NCI-H524 (cell line): ENCODE data around the gene ZNF37A.
"Not testable (repeated sequence)": the region's sequence is repeated elsewhere in the genome, so short reads cannot be mapped to it uniquely, and the experiment has no call there.

ENCODE experiments used
- DNase-seq, 2 experiments: peaks; one replicate each; lab custom pipeline; 2025; lab: John Stamatoyannopoulos, UW

ZNF37A gene

GRCh38 chr10:38094158-38094926 is at the start of gene ZNF37A:
ZNF37A (plus strand) TSS chr10:38094337; CDS start chr10:38096618, 2,281 bp downstream.
- peak; percentile 68 to 86 for DNase-seq

DNA sequence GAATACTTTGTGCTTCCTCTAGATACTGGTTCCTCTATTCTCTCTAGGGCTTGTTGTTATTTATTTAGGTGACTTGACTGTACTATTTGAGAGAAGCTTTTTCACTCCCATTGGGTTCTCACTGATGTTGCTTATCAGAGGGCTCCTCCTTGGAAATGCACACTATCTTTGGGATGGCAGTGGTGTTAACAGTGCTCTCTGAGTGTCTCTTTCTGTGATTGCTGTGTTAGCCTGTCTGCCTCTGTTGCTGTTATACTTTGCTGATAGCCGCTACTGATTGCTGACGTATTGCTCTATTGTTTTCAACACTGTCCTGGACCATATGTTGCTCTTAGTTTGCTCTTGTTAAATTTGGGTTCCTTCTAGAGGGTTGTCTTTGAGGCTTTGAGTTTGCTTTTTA is 49.0 kb upstream of the ZNF37A start:
- no peak for DNase-seq

GRCh38 chr10:38047666-38048065 is 46.5 kb upstream of the ZNF37A start:
- no peak for DNase-seq

GRCh38 chr10:38050212-38050611 is 43.9 kb upstream of the ZNF37A start:
- no peak for DNase-seq

- DNase-seq = no peak
These were observed 39.8 kb upstream of the ZNF37A start for GRCh38 chr10:38054361-38054797.

DNA sequence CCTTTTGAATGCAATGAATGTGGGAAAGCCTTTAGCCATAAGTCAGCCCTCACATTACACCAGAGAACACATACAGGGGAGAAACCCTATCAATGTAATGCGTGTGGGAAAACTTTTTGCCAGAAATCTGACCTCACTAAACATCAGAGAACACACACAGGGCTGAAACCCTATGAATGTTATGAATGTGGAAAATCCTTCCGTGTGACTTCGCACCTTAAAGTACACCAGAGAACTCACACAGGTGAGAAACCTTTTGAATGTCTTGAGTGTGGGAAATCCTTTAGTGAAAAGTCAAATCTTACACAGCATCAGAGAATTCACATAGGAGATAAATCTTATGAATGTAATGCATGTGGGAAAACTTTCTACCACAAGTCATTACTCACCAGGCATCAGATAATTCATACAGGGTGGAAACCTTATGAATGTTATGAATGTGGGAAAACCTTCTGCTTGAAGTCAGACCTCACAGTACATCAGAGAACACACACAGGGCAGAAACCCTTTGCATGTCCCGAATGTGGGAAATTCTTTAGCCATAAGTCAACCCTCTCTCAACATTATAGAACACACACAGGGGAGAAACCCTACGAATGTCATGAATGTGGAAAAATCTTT is 38.8 kb upstream of the ZNF37A start:
- not testable (repeated sequence) for DNase-seq

GRCh38 chr10:38069663-38070062 is 24.5 kb upstream of the ZNF37A start:
- not testable (repeated sequence) for DNase-seq

DNA sequence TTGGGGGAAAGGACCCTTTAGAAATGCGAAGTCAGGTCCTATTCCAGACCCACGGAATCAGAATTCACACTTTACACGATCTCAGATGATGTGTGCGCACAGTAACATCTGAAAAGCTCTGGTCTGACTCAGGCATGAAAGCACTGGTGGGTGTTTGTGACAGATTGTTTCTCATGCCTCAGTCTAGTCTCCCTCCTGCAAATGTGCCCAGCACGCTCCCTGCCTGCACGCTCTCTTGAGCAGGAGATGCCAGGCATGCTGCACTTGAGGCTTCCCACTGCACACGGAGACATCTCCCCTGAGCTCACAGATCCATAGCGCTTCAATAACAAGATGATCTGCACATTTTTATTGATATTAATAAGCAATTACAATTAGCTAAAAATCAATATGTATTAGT is 23.6 kb upstream of the ZNF37A start:
- DNase-seq = no peak

DNA sequence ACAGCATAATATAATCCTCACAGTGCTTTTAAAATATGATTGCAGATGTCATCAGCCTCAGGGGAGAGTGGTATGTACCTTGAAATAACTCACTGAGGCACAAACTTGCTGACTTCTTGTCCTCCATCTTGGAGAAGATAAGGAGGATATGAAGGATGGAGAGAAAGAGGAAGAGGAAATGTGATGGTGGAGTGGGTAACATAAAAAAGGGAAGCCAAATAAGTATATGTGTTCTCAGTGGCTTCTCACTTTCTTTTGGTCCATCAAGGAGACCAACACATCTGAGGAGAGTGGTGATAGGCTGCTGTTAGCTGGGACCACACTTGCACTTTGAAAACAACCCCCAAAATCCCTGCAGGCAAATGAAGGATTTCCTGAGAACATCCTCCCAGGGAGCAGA is 21.6 kb upstream of the ZNF37A start:
- no peak for DNase-seq

GRCh38 chr10:38076687-38077086 is 17.4 kb upstream of the ZNF37A start:
- DNase-seq = no peak

DNA sequence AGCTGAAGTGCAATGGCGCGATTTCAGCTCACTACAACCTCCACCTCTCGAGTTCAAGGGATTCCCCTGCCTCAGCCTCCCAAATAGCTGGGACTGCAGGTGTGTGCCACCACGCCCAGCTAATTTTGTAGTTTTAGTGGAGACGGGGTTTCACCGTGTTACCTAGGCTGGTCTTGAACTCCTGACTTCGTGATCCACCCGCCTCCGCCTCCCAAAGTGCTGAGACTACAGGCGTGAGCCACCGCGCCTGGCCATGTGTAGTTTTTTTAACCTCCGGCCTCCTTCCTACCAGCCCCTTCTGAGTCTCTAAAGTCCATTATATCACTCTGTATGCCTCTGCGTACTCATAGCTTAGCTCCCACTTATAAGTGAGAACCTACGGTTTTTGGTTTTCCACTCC is 819 bp upstream of the ZNF37A start:
- DNase-seq = not testable (repeated sequence)

- no peak for DNase-seq
These were observed 350 bp upstream of the ZNF37A start for GRCh38 chr10:38093816-38094157.

DNA sequence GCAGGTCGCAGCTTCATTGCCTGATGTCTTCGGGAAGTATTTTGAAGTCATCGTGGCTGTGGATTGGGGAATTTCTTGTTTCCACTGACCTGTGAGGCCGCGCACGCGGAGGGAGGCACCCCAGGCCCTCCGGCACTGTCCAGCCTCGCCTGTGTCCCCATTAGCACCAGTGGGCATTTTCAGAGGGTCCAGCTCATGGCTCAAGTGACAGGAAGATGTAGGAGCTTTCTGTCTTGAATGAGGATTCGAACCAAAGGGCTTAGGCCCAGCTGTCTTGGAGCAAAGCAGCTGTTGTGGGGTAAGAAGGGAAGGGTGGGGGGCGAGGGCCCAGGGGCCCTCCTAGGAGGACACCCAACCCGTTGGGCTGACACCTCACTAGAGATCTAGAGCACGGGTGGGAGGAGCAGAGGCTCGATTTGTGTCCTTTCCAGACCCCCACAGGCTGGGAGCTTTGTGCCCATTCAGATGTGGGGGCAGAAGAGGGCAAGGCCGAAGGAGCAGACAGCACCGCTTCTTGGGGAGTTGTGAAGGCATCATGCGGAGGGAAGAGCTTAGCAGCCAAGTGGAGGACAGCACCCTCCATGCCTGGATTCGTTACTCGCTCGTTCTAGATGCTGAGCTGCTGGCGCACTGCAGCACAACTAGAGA is 914 bp downstream of the ZNF37A start:
- no peak for DNase-seq

DNA sequence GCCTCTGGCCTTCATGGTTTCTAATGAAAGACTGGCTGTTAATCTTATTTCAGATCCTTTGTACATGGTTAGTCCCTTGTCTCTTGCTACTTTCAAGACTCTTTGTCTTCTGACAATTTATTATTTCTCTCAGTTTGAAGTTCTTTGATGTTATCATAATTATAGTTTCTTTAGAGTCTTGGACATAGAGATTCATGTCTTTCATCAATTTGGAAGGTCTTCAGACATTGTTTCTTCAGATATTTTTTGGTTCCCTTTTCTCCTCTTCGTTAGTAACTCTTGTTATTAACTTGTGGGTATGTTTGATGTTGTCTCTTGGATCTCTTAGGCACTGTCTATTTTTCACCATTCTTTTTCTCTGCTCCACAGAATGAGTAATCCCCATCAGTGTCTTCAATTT is 8.7 kb downstream of the ZNF37A start:
- DNase-seq = no peak

GRCh38 chr10:38103756-38104155 is 9.6 kb downstream of the ZNF37A start:
- DNase-seq = no peak

DNA sequence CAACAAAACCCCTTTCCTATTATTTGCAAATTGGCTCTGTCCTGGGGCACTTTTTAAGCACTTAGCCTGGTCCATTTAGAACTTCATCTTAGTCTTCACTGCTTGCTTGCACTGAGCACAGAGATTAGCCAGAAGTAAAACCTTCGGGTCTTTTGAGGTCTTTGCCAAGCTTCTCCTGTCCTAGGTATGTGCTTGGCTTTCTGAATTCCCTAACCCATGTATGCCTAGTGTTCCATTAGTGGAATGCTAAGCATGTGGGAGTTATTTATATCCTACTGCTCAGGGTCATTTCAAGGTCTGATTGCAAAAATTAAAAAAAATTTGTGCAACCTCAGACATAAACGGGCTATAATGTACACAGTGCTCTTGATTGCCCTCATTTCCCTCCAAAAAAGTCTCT is 18.0 kb downstream of the ZNF37A start:
- DNase-seq = no peak

DNA sequence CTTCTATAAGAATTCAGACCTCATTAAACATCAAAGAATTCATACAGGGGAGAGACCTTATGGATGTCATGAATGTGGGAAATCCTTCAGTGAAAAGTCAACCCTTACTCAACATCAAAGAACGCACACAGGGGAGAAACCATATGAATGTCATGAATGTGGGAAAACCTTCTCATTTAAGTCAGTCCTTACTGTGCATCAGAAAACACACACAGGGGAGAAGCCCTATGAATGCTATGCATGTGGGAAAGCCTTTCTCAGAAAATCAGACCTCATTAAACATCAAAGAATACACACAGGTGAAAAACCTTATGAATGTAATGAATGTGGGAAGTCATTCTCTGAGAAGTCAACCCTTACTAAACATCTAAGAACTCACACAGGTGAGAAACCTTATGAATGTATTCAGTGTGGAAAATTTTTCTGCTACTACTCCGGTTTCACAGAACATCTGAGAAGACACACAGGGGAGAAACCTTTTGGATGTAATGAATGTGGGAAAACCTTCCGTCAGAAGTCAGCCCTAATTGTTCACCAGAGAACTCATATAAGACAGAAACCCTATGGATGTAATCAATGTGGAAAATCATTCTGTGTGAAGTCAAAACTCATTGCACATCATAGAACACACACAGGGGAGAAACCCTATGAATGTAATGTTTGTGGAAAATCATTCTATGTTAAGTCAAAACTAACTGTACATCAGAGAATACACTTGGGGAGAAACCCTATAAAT is 24.1 kb downstream of the ZNF37A start:
- no peak for DNase-seq

- no peak for DNase-seq
These were observed 24.9 kb downstream of the ZNF37A start for GRCh38 chr10:38119038-38119437.

DNA sequence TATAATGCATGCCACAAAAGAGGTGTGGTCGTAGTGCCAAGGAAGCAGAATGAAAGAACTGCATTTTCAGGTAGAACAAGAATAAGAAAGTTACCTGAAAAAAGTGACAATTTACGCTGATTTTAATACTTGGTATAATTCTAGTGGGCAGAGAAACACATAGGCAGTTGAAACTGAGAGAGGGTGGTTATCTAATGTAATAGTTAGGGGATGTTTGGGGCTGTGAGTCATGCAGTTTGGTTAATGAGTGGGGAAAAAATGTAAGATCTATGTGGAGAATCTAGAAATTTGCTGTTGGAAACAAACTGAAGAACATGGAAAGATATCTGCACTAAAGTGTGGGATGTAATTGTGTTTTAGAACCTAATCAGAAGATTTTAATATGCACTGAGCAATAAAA is 33.7 kb downstream of the ZNF37A start:
- no peak for DNase-seq

- no peak for DNase-seq
These were observed 49.5 kb downstream of the ZNF37A start for GRCh38 chr10:38143587-38143986.

DNA sequence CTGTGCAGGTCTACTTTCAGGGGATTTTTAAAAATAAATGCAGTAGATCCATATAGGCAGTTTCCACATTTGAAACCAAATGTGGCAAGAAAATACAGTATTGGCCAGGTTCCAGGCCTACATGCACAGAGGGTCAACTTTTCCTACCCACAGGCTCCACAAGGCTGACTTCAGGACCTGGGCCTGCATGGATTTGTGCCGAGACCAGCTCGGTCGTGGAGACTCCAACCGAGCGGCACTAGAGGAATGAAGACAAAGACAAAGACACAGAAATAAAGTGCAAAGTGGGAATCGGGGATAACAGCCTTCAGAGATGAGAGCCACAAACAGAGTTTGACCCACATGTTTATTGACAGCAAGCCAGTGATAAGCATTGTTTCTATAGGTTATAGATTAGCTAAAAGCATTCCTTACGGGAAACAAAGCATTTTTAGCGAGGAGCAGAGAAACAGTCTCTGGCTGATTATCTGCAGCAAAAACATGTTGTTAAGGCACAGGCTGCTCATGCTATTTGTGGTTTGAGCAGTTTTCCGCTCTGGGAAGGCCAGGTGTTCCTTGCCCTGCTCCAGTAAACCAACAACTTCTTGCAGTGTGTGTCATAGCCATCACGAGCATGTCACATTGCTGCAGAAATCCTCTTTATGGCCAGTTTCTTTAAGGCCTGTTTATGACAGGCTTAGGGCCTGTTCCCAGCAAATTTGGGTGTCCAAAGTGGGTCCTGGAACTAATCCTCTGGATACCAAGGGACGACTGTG is 52.6 kb downstream of the ZNF37A start:
- no peak for DNase-seq

- no peak for DNase-seq
These were observed 53.5 kb downstream of the ZNF37A start for GRCh38 chr10:38147686-38148085.
